ENCODE data around the gene CLTA. TPM values are rescaled to one million over a fixed set of nuclear protein-coding genes. Genes with fewer than 3 reads are reported as not detected.
"Not testable (repeated sequence)": the region's sequence is repeated elsewhere in the genome, so short reads cannot be mapped to it uniquely, and the experiment has no call there.

Gene CLTA
- total and polyA plus RNA-seq, 11 donors, result 40.8 to 139 (median 61.8) TPM

DNA sequence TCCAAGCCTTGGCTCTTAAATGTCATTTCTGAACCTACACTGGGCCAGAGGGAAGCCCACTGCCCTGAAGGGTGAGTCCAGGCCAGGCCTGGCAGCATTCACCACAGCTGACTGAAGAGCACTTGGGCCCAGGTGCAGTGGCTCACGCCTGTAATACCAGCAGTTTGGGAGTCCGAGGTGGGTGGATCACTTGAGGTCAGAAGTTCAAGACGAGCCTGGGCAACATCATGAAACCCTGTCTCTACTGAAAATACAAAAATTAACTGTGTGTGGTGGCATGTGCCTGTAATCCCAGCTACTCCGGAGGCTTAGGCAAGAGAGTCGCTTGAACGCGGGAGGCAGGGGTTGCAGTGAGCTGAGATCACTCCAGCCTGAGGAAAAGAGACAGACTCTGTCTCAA is 16.4 kb upstream of the CLTA start:
- 91 to 94% (median 91%) methylated on average over 7 of the region's 7 CpGs for WGBS, 4 donors
- Histone ChIP-seq H3K36me3 (no peaks in the 10 kb centered on the region), H3K27ac (no peak overlapping the region), H3K4me1 (no peaks in the 10 kb centered on the region), H3K4me3 (no peak overlapping the region), H3K9me3 (no peaks in the 10 kb centered on the region), H3K27me3 (no peaks in the 10 kb centered on the region)
- DNase-seq, result no peak
- TF ChIP-seq POLR2A (IDR thresholded peaks at IDR 0.05), result no peak
- TF ChIP-seq, protein P1, sequence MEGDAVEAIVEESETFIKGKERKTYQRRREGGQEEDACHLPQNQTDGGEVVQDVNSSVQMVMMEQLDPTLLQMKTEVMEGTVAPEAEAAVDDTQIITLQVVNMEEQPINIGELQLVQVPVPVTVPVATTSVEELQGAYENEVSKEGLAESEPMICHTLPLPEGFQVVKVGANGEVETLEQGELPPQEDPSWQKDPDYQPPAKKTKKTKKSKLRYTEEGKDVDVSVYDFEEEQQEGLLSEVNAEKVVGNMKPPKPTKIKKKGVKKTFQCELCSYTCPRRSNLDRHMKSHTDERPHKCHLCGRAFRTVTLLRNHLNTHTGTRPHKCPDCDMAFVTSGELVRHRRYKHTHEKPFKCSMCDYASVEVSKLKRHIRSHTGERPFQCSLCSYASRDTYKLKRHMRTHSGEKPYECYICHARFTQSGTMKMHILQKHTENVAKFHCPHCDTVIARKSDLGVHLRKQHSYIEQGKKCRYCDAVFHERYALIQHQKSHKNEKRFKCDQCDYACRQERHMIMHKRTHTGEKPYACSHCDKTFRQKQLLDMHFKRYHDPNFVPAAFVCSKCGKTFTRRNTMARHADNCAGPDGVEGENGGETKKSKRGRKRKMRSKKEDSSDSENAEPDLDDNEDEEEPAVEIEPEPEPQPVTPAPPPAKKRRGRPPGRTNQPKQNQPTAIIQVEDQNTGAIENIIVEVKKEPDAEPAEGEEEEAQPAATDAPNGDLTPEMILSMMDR (IDR thresholded peaks at IDR 0.05), result no peak
- intact Hi-C loops (cut with DNase I), result loop anchor here in 1 of 10 donors (10.0 kb wide), 1 partner anchor 49 kb away; no protein-coding TSS in a partner anchor
- ATAC-seq, result no peak

DNA sequence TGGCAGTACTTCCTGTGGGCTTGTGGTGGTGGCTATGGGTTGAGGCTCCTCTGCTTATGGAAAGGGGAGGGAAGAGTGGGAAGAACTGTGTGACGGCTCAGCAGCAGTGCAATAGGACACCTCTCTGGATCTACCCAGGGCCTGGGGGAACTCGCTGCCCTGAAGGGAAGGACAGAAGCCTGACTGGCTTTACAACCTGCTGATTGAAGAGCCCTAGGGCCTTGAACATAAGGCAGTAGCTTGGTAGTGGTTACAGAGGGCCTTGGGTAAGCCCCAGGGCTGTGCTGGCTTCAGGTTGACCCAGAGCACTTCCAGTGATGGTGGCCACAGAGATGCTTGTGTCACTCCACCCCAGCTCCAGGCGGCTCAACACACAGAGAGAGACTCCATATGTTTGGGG is 16.0 kb upstream of the CLTA start:
- no peak for TF ChIP-seq POLR2A (IDR thresholded peaks at IDR 0.05)
- TF ChIP-seq, protein P1 (IDR thresholded peaks at IDR 0.05), result no peak
- H3K4me1 ChIP-seq, result no peaks in the 10 kb centered on the region
- no peaks in the 10 kb centered on the region for H3K36me3 ChIP-seq
- no peaks in the 10 kb centered on the region for H3K9me3 ChIP-seq
- DNase-seq (no peak), ATAC-seq (no peak)
- H3K27ac ChIP-seq, result no peak overlapping the region
- 85 to 97% (median 90%) methylated on average over 3 of the region's 3 CpGs for WGBS, 4 donors
- H3K4me3 ChIP-seq, result no peak overlapping the region
- no peaks in the 10 kb centered on the region for H3K27me3 ChIP-seq
- intact Hi-C loops (cut with DNase I), result loop anchor here in 1 of 10 donors (10.0 kb wide), 1 partner anchor 50 kb away; no protein-coding TSS in a partner anchor

DNA sequence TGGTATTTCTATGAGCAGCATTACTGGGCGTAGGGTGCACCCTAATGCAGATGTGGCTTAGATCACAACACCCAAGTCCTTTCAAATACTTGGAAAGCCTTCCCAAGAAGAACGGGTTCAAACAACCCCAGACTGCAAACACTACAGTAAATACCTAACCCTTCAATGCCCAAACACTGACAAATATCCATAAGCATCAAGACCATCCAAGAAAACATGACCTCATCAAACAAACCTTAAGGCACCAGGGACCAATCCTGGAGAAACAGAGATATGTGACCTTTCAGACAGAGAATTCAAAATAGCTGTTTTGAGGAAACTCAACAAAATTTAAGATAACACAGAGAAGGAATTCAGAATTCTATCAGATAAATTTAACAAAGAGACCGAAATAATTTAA is 15.5 kb upstream of the CLTA start:
- H3K4me1 ChIP-seq, H3K27me3 ChIP-seq, H3K36me3 ChIP-seq, ATAC-seq, DNase-seq, H3K4me3 ChIP-seq, H3K9me3 ChIP-seq, H3K27ac ChIP-seq: not testable (repeated sequence)
- WGBS, 4 donors, result 88 to 94% (median 92%) methylated on average over 3 of the region's 3 CpGs
- intact Hi-C loops (cut with DNase I), result loop anchor here in 1 of 10 donors (10.0 kb wide), 1 partner anchor 50 kb away; no protein-coding TSS in a partner anchor

DNA sequence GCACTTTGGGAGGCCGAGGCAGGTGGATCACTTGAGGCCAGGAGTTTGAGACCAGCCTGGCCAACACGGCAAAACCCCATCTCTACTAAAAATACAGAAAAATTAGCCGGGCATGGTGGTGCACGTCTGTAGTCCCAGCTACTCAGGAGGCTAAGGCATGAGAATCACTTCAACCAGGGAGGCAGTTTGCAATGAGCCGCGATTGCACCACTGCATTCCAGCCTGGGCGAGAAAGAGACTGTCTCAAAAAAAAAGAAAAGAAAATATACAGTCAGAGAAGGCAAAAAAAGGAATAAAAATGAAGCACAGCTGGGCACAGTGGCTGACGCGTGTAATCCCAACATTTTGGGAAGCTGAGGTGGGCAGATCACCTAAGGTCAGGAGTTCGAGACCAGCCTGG is 14.2 kb upstream of the CLTA start:
- not testable (repeated sequence) for H3K4me1 ChIP-seq, H3K27ac ChIP-seq, H3K4me3 ChIP-seq, H3K36me3 ChIP-seq, H3K27me3 ChIP-seq, H3K9me3 ChIP-seq, DNase-seq, ATAC-seq
- WGBS, 4 donors, result 91 to 97% (median 95%) methylated on average over 10 of the region's 10 CpGs
- intact Hi-C loops (cut with DNase I), result loop anchor here in 1 of 10 donors (10.0 kb wide), 1 partner anchor 52 kb away; no protein-coding TSS in a partner anchor

DNA sequence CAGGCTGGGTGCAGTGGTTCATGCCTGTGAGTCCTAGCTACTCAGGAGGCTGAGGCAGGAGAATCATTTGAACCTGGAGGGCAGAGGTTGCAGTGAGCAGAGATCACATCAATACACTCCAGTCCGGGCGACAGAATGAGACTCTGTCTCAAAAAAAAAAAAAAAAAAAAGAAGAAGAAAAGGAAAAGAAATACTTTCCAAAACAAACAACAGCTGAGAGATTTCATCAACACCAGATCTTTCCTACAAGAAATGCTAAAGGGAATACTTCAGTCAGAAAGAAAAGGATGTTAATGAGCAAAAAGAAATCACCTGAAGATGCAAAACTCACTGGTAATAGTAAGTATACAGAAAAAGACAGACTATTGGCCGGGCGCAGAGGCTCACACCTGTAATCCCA is 13.2 kb upstream of the CLTA start:
- Histone ChIP-seq H3K4me1 (no peaks in the 10 kb centered on the region), H3K27ac (no peak overlapping the region), H3K36me3 (no peaks in the 10 kb centered on the region), H3K27me3 (no peaks in the 10 kb centered on the region), H3K9me3 (no peaks in the 10 kb centered on the region), H3K4me3 (no peak overlapping the region)
- intact Hi-C loops (cut with DNase I), result loop anchor here in 1 of 10 donors (10.0 kb wide), 1 partner anchor 53 kb away; no protein-coding TSS in a partner anchor
- no peak for ATAC-seq
- DNase-seq, result no peak
- TF ChIP-seq POLR2A (IDR thresholded peaks at IDR 0.05), result no peak
- TF ChIP-seq, protein P1 (IDR thresholded peaks at IDR 0.05), result no peak
- 74 to 84% (median 77%) methylated on average over 4 of the region's 4 CpGs for WGBS, 4 donors

DNA sequence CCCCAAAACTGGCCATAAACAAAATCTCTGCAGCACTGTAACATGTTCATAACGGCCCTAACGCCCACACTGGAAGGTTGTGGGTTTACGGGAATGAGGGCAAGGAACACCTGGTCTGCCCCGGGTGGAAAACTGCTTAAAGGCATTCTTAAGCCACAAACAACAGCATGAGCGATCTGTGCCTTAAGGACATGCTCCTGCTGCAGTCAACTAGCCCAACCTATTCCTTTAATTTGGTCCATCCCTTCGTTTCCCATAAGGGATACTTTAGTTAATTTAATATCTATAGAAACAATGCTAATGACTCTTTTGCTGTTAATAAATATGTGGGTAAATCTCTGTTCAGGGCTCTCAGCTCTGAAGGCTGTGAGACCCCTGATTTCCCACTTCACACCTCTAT is 10.5 kb upstream of the CLTA start:
- DNase-seq; H3K9me3 ChIP-seq; intact Hi-C loops (cut with DNase I); H3K27ac ChIP-seq; H3K4me1 ChIP-seq; H3K36me3 ChIP-seq; ATAC-seq; H3K4me3 ChIP-seq; H3K27me3 ChIP-seq: not testable (repeated sequence)
- 83 to 92% (median 90%) methylated on average over 6 of the region's 6 CpGs for whole genome bisulfite sequencing, 4 donors

All from heart left ventricle (tissue), 16 donors.